ENCODE results near the gene SRPK1.

Gene SRPK1

DNA sequence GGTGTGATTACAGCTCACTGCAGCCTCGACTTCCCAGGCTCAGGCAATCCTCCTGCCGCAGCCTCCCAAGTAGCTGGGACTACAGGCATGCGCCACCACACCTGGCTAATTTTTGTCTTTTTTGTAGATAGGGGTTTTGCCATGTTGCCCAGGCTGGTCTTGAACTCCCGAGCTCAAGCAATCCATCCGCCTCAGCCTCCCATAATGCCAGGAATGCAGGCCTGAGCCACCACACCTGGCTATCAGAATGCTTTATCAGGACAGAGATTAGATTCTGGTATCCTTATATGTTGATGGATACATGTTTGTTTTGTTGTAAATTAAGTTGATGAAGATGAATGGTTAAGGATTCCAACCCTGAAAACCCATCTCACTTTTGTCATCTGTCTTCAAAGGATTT lies 91.6 kb downstream of the SRPK1 start:
- Histone ChIP-seq H3K27ac (no peak overlapping the region), H3K4me2 (no peak overlapping the region), H4K20me1 (no peaks in the 10 kb centered on the region), H3K9me3 (replicated peaks in 1 of 11) (peaks cover 0 to 10% (median 8%) of the 10 kb centered on the region in 11 experiments; a peak in 17 of 22 replicates), H3K9ac (no peak overlapping the region), H3K4me3 (no peak overlapping the region), H3K4me1 (no peaks in the 10 kb centered on the region), H3K36me3 (peaks cover 9 to 28% (median 20%) of the 10 kb centered on the region in 11 experiments; a peak in 21 of 22 replicates), H3K27me3 (no peaks in the 10 kb centered on the region)
- TF ChIP-seq Cebpa-rat (IDR thresholded peaks at IDR 0.05): no peak

DNA sequence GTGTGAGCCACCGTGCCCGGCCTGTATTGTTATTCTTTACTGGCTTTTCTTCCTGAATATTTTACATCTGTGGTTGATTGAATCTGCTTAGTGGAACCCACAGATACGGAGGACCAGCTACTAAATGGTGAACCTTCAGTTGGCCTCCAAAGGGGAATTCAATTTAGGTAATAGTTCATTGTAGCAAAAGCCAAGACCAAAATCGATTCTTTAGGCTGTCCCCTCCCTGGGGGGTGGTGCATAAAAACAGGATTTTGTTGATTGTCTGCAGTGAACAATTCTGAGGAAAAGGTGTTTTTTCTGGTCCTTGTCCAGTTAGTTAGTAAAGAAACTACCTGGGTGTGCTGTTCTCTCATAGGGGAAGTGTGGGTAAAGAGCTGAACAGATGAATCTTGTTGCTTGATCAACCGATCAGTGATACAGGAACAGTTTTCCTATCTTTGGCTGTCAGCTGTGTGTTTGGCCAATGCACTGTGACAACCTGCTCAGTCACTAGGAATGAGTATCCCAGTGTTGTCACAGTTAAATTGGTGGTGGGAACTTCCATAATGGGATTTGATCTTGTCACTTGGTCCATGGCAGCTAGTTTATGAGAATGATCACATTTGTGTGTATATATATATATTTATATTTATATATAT lies 96.2 kb downstream of the SRPK1 start:
- TF ChIP-seq Cebpa-rat (IDR thresholded peaks at IDR 0.05): no peak
- Histone ChIP-seq H3K4me2 (no peak overlapping the region), H3K4me1 (no peaks in the 10 kb centered on the region), H3K36me3 (no peaks in the 10 kb centered on the region), H3K9me3 (replicated peaks in 1 of 11) (peaks cover 0 to 10% (median 8%) of the 10 kb centered on the region in 11 experiments; a peak in 17 of 22 replicates), H4K20me1 (no peaks in the 10 kb centered on the region), H3K4me3 (no peak overlapping the region), H3K9ac (no peak overlapping the region), H3K27ac (no peak overlapping the region), H3K27me3 (no peaks in the 10 kb centered on the region)

DNA sequence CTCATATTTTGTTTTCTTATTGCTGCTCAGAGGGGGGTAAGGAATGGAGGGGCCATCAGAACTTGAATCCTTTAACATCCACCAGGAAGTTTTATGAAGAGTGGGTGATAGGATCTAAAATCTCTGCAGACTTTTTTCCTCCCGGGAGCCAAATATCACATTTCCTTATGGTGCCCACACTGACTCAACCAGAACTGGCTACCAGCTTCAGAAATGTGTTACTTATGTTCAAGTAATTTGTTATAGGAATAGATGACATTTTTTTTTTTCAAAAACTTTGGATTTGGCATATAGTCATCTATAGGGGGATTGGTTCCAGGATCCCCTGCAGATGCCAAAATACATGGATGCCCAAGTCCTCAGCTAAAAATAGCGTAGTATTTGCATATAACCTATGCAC lies 97.3 kb downstream of the SRPK1 start:
- TF ChIP-seq Cebpa-rat (IDR thresholded peaks at IDR 0.05): no peak
- Histone ChIP-seq H3K4me3 (no peak overlapping the region), H3K9me3 (replicated peaks in 1 of 11) (peaks cover 0 to under 1% (median 0%) of the 10 kb centered on the region in 11 experiments; a peak in 3 of 22 replicates), H3K27me3 (no peaks in the 10 kb centered on the region), H3K4me1 (no peaks in the 10 kb centered on the region), H3K4me2 (no peak overlapping the region), H3K9ac (no peak overlapping the region), H3K36me3 (no peaks in the 10 kb centered on the region), H4K20me1 (no peaks in the 10 kb centered on the region), H3K27ac (no peak overlapping the region)

DNA sequence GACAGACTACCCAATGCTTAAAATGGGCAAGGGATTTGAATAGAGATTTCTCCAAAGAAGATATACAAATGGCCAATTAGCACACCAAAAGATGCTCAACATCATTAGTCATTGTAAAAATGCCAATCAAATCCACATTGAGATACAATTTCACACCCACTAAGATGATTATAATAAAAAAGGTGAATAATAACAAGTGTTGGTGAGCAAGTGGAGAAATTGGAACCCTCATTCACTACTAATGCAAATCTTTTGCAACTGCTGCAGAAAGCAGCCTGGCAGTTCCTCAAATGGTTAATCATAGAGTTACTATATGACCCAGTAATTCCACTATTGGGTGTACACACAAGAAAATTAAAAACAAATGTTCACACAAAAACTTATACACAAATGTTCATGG lies 103.4 kb downstream of the SRPK1 start:
- H4K20me1 ChIP-seq: no peaks in the 10 kb centered on the region
- H3K27me3 ChIP-seq: no peaks in the 10 kb centered on the region
- peaks cover 19 to 27% (median 20%) of the 10 kb centered on the region in 11 experiments for H3K9me3 ChIP-seq (replicated peaks in 1 of 11)
- no peak overlapping the region for H3K4me2 ChIP-seq
- no peak overlapping the region for H3K9ac ChIP-seq
- H3K27ac ChIP-seq: no peak overlapping the region
- H3K4me1 ChIP-seq: no peaks in the 10 kb centered on the region
- H3K4me3 ChIP-seq: no peak overlapping the region
- H3K36me3 ChIP-seq: no peaks in the 10 kb centered on the region
- no peak for TF ChIP-seq Cebpa-rat (IDR thresholded peaks at IDR 0.05)

DNA sequence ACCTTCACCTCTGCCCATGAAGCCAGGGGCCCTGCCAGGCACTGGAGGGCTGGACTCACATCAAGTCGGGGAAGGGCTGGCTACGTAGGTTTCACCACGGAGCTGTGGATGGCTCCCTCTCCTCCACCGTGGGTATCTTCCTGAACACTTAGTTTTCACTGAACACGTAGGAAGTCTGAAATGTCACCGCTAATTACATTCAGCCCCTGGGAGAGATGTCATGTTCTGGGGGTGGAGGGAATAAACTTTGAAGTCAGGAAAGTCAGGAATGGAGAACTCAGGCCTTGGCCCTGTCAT lies 109.3 kb downstream of the SRPK1 start:
- Histone ChIP-seq H3K4me1 (peaks cover 11 to 24% (median 21%) of the 10 kb centered on the region in 10 experiments), H3K27ac (peak overlapping the region in 5 of 11 experiments; percentile 2 to 57 (median 27); a peak in 6 of 22 replicates), H3K36me3 (no peaks in the 10 kb centered on the region), H3K4me3 (peak overlapping the region in 5 of 10 experiments; percentile 0 to 19 (median 12); a peak in 3 of 20 replicates), H3K27me3 (no peaks in the 10 kb centered on the region), H3K9ac (0 out of 22 replicates have a peak overlapping the region, but pooled peaks of 1 of the 11 experiments have one; percentile 4), H3K4me2 (peak overlapping the region; percentile 53 to 81 (median 73); a peak in 21 of 22 replicates), H3K9me3 (replicated peaks in 1 of 11) (peaks cover 5 to 13% (median 6%) of the 10 kb centered on the region in 11 experiments), H4K20me1 (0 out of 22 replicates have a peak, but pooled peaks cover 0 to under 1% (median 0%) of the 10 kb centered on the region in 11 experiments)
- no peak for TF ChIP-seq Cebpa-rat (IDR thresholded peaks at IDR 0.05)

DNA sequence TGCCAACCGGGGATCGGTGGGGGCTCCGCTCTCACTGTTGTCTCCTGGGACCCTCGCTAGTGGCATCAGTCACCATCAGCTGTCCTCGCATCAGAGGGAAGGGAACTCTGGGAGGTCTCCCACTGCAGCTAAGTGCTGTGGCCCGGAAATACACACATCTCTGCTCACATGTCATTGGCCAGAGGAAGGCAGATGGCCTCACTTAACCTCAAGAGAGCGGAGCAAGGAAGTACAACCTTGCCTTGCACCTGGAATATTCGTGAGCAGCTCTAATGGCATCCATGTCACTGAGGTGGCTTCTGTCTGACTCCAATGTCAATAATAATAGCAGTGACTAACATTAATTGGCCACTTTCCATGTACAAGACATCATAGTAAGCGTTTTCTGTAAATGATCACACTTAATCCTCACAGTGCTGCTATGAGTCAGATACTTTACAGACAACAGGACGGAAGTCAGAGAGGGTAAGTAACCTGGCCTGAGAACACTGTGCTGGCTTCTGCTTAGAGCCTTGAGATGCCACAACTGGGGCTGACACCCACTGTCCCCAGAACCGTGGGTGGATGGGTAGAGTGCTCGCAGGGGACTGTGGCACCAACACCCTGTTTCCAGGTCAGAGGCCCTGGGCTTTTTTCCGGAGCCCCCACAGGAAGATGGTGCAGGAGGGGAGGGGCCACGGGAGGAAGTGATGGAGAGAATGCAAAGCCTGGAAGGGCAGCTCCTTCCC lies 109.8 kb downstream of the SRPK1 start:
- peaks cover 0 to 5% (median 0%) of the 10 kb centered on the region in 11 experiments; a peak in 1 of 22 replicates for H4K20me1 ChIP-seq
- H3K4me3 ChIP-seq: peak overlapping the region in 6 of 10 experiments; percentile 0 to 19 (median 8); a peak in 7 of 20 replicates
- peak overlapping the region in 6 of 11 experiments; percentile 2 to 57 (median 25); a peak in 7 of 22 replicates for H3K27ac ChIP-seq
- H3K36me3 ChIP-seq: no peaks in the 10 kb centered on the region
- no peaks in the 10 kb centered on the region for H3K27me3 ChIP-seq
- H3K9me3 ChIP-seq (replicated peaks in 1 of 11): peaks cover 0 to 8% (median 1%) of the 10 kb centered on the region in 11 experiments; a peak in 13 of 22 replicates
- peak overlapping the region in 1 of 11 experiments; percentile 4; a peak in 1 of 22 replicates for H3K9ac ChIP-seq
- TF ChIP-seq Cebpa-rat (IDR thresholded peaks at IDR 0.05): no peak
- peaks cover 11 to 24% (median 21%) of the 10 kb centered on the region in 10 experiments for H3K4me1 ChIP-seq
- peak overlapping the region; percentile 53 to 81 (median 73) for H3K4me2 ChIP-seq

DNA sequence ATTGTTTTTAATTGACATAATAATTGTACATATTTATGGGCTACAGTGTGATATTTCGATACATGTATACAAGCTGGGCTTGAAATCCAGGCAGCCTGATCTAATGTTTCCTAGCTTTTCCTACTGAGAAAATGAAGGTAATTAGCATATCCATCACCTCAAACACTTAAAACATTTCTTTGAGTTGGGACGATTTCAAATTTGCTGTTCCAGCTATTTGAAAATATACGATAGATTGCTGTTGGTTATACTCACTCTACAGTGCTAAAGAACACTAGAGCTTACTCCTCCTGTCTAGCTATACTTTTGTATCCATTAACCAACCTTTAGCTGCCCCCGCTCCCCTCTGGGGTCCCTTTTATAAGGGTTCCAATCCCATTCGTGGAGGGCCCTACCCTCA lies 111.1 kb downstream of the SRPK1 start:
- Histone ChIP-seq H3K4me2 (peak overlapping the region in 2 of 11 experiments; percentile 70 to 79; a peak in 4 of 22 replicates), H3K27me3 (no peaks in the 10 kb centered on the region; a peak in 1 of 22 replicates), H4K20me1 (peaks cover 0 to 9% (median 0%) of the 10 kb centered on the region in 11 experiments; a peak in 1 of 22 replicates), H3K9me3 (replicated peaks in 1 of 11) (no peaks in the 10 kb centered on the region), H3K36me3 (no peaks in the 10 kb centered on the region), H3K4me1 (peaks cover 11 to 31% (median 22%) of the 10 kb centered on the region in 10 experiments), H3K9ac (no peak overlapping the region), H3K4me3 (no peak overlapping the region), H3K27ac (no peak overlapping the region)
- TF ChIP-seq Cebpa-rat (IDR thresholded peaks at IDR 0.05): no peak

DNA sequence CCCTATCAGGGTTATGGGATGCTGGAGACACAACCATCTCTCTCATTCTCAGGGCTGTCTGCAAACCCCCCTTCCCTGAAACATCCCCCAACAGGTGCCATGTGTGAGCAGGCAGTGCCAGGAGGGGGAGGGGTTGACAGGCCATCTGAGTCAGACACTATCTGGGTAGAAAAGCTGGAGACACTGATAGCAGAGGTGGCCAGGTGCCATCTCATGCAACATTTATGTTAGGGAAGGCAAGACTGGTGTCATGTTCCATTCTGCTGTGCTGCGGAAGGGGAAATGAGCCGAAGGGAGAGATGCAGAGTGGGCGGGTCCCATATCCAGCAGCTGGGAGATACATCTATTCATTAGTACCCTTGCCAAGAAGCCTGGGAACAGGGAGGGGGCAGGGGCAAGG lies 112.2 kb downstream of the SRPK1 start:
- TF ChIP-seq Cebpa-rat (IDR thresholded peaks at IDR 0.05): no peak
- Histone ChIP-seq H3K4me2 (no peak overlapping the region), H3K36me3 (no peaks in the 10 kb centered on the region), H3K27me3 (no peaks in the 10 kb centered on the region; a peak in 1 of 22 replicates), H3K4me1 (peaks cover 11 to 32% (median 22%) of the 10 kb centered on the region in 10 experiments), H3K9ac (no peak overlapping the region), H3K9me3 (replicated peaks in 1 of 11) (no peaks in the 10 kb centered on the region), H3K4me3 (no peak overlapping the region), H4K20me1 (peaks cover 0 to 9% (median 0%) of the 10 kb centered on the region in 11 experiments; a peak in 1 of 22 replicates), H3K27ac (no peak overlapping the region)
